Mesodermal cell (in vitro differentiated cells): ENCODE measurements around the gene APOM.
A peak's percentile ranks its signal among the peaks of the same experiment; 100 is the strongest.

ENCODE experiments used
- H3K27ac ChIP-seq: 2 replicates; pipeline ENCODE4 v1.7.0; 2013; ENCODE audit warnings: mild to moderate bottlenecking, low read depth, low read length, moderate library complexity; ENCODE audit not compliant: severe bottlenecking
- H3K36me3 ChIP-seq: 2 replicates; pipeline ENCODE4 v1.7.1; 2013; ENCODE audit warnings: mild to moderate bottlenecking, low read length, moderate library complexity; ENCODE audit not compliant: control insufficient read depth, insufficient read depth
- H3K4me1 ChIP-seq: one replicate; pipeline ENCODE4 v1.7.1; 2013; ENCODE audit warnings: mild to moderate bottlenecking, low read length; ENCODE audit not compliant: insufficient read depth, control insufficient read depth, poor library complexity, severe bottlenecking
- H3K4me3 ChIP-seq: 2 replicates; pipeline ENCODE4 v1.7.0; 2013; ENCODE audit warnings: low read length, control low read depth, mild to moderate bottlenecking; ENCODE audit not compliant: insufficient read depth, poor library complexity, severe bottlenecking; ENCODE audit errors: extremely low read depth
- H3K9me3 ChIP-seq: 2 replicates; pipeline ENCODE4 v1.7.1; 2013; ENCODE audit warnings: mild to moderate bottlenecking, low read length, moderate library complexity; ENCODE audit not compliant: control insufficient read depth
- WGBS, 2 experiments: methylation state at CpG; one replicate each; pipeline ENCODE4 v1.1.5; 2013; ENCODE audit warnings: missing lambda C conversion rate in 2 of 2; ENCODE audit not compliant: insufficient coverage in 2 of 2; 5-methylcytosine and 5-hydroxymethylcytosine counted together

The APOM gene

DNA sequence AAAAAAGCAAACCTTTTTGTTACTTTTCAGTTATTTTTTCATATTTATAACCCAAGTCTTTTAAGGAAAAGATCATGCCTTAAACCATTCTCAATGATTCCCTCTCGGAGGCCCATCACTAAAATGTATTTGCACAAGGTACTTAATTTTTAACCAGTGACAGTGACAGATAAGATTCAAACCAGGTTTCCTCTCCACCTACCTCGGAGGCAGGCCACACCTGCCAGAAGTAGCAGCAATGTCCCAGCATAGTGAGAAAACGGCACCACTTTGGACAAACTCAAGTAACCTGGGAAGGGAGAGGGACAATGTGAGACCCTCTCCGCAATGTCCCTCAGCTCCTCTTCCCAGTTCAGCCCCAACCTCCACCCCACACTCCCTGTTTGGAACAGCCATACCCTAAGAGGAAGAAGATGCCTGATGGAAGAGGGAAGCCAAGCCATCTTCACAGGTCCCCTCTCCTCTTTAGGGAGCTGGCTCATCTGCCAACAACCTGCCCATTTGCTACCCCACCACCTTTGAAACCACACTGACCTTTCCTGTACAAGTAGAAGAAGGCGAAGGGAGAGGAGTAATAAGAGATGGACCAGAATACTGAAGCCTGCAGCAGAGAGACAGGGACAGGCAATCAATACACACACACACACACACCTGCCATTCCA is 45.2 kb downstream of the APOM start:
- no peak overlapping the region for H3K4me3 ChIP-seq

DNA sequence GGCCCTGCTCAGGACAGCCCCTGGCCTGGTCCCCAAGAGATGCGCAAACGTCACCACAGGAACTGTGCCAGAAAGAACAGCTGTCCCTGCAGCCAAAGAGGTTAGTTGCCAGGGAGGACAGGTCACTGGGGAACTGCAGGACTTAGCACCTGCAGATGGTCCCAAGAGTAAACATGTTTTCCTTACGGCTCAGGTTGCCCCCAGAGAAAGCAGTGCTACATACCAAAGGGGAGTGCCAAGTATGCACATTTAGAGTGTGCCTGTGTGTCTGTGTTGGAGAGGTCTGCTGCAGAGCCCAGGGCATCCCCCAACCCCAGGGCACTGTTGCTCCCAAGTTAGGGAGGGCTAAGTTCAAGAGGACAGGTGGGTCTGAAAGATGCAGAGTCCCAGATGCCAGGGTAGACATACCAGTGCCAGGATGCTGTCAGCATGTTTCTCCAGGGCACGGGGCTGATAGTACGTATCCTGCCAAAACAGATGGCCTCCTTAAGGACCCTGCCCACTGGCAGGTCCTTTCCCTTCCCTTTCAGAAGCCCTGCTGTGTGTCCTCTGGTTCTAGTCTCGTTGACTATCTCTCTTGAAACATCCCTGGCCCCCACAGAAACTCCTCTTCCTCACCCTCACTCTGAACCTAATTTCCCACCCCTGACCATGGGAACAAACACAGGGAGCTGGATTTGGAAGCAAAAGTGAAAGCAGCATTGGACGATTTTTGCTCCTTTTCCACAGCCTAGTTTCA is 46.1 kb downstream of the APOM start:
- Histone ChIP-seq H3K36me3 (peaks cover 47% of the 10 kb centered on the region), H3K27ac (peak overlapping the region; percentile 17), H3K9me3 (no peaks in the 10 kb centered on the region), H3K4me3 (peak overlapping the region; percentile 92), H3K4me1 (peaks cover 3% of the 10 kb centered on the region)
- WGBS, 2 experiments, result 66 to 78% methylated on average over 6 to 7 of the region's 7 CpGs

More for the DNA sequence above, 45.2 kb downstream of the APOM start:
- H3K27ac ChIP-seq, result no peak overlapping the region
- H3K9me3 ChIP-seq, result no peaks in the 10 kb centered on the region
- H3K36me3 ChIP-seq, result peaks cover 56% of the 10 kb centered on the region
- peaks cover 3% of the 10 kb centered on the region for H3K4me1 ChIP-seq
- 87 to 93% methylated on average over 2 of the region's 5 CpGs for WGBS, 2 experiments

DNA sequence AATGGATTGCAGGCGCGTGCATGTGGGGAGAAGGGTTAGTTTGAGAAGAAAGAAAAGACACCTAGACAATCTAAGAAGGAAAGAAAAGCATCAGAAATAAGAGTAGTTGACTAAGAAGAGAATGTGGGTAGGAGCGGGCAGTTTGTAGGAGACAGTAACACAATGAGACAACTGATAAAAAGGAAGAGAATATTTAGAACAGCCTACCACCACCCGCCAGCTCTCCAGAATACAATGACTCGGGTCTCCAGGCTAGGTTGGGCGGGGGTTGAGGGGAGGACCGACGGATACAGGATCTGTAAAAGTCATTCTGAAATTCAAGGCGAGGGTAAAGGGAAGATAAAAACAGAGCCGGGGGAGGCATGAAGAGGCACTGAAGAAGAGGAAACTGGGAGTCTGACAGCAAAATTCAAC is 46.7 kb downstream of the APOM start:
- Histone ChIP-seq H3K4me1 (peaks cover 3% of the 10 kb centered on the region), H3K36me3 (peaks cover 41% of the 10 kb centered on the region), H3K27ac (peak overlapping the region; percentile 86), H3K4me3 (peak overlapping the region; percentile 92), H3K9me3 (no peaks in the 10 kb centered on the region)
- WGBS, 2 experiments, result 3 to 9% methylated on average over 4 of the region's 10 CpGs

DNA sequence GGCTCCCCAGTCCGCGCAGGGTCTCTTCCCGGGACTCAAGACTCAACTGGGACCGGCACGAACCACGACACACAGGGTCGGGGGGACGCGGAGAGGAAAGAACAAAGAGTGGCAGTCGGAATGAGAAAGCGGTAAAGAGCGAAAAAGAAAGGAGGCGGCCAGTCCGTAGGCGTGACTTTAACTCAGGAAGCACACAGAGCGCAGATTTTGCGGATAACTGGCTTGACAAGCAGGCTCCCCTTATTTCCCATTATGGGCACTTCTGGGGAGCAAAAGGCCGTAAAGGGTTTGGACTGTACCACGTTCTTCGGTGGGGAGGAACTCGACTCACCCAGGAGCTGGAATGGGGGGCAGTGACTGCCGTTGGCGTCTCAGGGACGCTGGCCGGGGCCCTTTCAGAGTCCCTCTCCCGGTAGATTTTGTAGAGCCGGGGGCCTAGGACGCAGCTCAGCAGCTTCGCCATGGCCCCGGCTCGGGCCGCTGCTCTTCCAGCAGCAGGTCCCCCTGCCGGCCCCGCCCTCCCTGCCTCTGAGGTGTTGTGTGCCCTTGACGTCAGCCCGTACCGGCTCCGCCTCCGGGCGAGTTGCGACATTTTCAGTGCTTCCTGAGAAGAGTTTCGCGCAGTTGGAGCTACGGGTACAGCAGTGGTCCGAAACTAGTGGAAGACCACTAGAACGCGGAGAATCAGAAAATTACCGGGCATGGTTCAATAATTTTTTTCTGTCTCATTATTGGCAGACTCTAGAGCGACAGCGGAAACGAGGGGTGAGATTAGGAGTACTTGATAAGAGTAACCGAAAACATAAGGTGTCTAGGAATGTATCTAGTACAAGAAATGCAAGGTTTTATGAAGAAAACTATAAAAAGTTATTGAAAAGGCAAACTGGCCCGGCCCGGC is 47.4 kb downstream of the APOM start, which contains the start of gene ABHD16A:
Gene ABHD16A (minus strand): TSS at position 506 of the 898 bp plus-strand sequence. CDS start 43 bp downstream, at position 463.
- Histone ChIP-seq H3K36me3 (peaks cover 34% of the 10 kb centered on the region), H3K27ac (peak within 1 kb of the TSS; percentile 86), H3K9me3 (no peaks in the 10 kb centered on the region), H3K4me1 (no peaks in the 10 kb centered on the region), H3K4me3 (peak within 1 kb of the TSS; percentile 92)
- 4 to 5% methylated on average over 46 to 54 of the region's 54 CpGs for WGBS, 2 experiments

DNA sequence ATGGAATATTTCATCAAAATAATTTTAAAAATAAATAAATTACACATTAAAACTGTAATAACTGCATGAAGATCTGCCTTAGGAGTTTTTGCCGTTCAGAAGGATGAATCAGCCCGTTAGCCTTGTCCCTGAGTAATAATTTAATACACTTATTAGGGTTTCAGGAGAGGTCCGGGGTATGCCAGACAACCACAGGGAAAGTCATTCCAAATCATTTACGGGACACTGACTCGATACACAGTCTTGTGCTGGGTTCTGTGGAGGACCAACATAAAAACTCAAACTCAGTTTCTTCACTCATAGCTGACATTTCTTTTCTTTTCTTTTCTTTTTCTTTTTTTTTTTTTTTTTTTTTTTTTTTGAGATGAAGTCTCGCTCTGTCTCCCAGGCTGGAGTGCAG is 50.2 kb downstream of the APOM start:
- Histone ChIP-seq H3K4me3 (no peak overlapping the region), H3K27ac (no peak overlapping the region), H3K9me3 (no peaks in the 10 kb centered on the region), H3K4me1 (peaks cover 4% of the 10 kb centered on the region), H3K36me3 (peaks cover 7% of the 10 kb centered on the region)
- WGBS, 2 experiments, result 93 to 96% methylated on average over 2 to 3 of the region's 6 CpGs

DNA sequence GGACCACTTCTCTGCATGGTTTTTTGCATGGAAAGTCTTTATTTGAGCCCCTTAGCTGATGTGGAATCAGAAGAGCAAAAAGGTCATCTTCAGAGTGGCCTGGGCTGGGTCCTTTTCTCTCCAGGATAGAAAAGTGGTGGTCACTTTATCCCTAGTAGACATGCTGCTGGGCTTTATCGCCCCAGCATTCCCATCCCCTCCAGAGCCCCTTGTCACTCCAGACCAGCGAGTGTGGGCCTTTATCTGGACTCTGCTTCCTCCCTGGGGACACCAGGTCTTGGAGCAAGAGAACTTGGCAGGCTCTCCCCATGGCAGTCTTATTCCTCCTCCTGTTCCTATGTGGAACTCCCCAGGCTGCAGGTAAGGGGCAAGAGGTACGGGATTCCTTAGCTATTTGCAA is 50.9 kb downstream of the APOM start, which contains the start of gene LY6G6F:
Gene LY6G6F (plus strand): TSS at position 268 of the 400 bp plus-strand sequence. CDS start 41 bp downstream, at position 309.
- Histone ChIP-seq H3K4me3 (no peak within 1 kb of the TSS), H3K9me3 (no peaks in the 10 kb centered on the region), H3K27ac (no peak within 1 kb of the TSS), H3K4me1 (peaks cover 4% of the 10 kb centered on the region), H3K36me3 (peaks cover 1% of the 10 kb centered on the region)
- 76% methylated on average over 2 of the region's 3 CpGs; no CpG with 5 or more reads in 1 of the 2 experiments for WGBS, 2 experiments

DNA sequence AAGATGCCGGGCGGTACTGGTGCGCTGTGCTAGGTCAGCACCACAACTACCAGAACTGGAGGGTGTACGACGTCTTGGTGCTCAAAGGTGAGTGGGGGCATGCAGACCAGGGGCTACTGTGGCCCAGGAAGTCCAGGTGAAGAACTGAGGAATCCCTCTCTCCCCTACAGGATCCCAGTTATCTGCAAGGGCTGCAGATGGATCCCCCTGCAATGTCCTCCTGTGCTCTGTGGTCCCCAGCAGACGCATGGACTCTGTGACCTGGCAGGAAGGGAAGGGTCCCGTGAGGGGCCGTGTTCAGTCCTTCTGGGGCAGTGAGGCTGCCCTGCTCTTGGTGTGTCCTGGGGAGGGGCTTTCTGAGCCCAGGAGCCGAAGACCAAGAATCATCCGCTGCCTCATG is 52.0 kb downstream of the APOM start:
- Histone ChIP-seq H3K27ac (no peak overlapping the region), H3K36me3 (no peaks in the 10 kb centered on the region), H3K4me3 (no peak overlapping the region), H3K9me3 (no peaks in the 10 kb centered on the region), H3K4me1 (peaks cover 4% of the 10 kb centered on the region)
- 93 to 96% methylated on average over 6 to 8 of the region's 10 CpGs for WGBS, 2 experiments
